Right lung (tissue), 5 donors: ENCODE measurements around the gene GJA9. TPM values are rescaled to one million over a fixed set of nuclear protein-coding genes. Genes with fewer than 3 reads are reported as not detected.
A peak's percentile ranks its signal among the peaks of the same experiment; 100 is the strongest.
"Not testable (repeated sequence)": the region's sequence is repeated elsewhere in the genome, so short reads cannot be mapped to it uniquely, and the experiment has no call there.

Experiments
- DNase-seq, 2 donors: peaks; one replicate each; pipeline ENCODE4 v3.0.0-alpha.2; 2013
- polyA plus RNA-seq, 5 donors: library from polyadenylated mRNA; unstranded; fragments of 120-200 nt; gene quantifications; one replicate each; pipeline versions ENCODE4 v1.2.1 to v1.2.3, GENCODE V29; 2013; ENCODE audit warnings: inconsistent platforms in 1 of 5, low replicate concordance in 1 of 5; ENCODE audit not compliant: insufficient read length in 5 of 5, insufficient read depth in 1 of 5

GJA9 gene
- polyA plus RNA-seq, 5 donors: 0.12 to 0.58 (median 0.49) TPM

GRCh38 chr1:38875811-38876210 is 5.6 kb downstream of the GJA9 start:
- no peak for DNase-seq

GRCh38 chr1:38873027-38873969 is 8.1 kb downstream of the GJA9 start, which contains the start of gene MYCBP:
Gene MYCBP, minus strand, starts transcription at chr1:38873348. Its CDS starts 43 bp downstream, at chr1:38873305.
- DNase-seq: peak; percentile 96 to 97

- peak in 1 of 2 donors; percentile 4 for DNase-seq
Measured at GRCh38 chr1:38872401-38873026, 8.9 kb downstream of the GJA9 start.

GRCh38 chr1:38870996-38871395 is 10.4 kb downstream of the GJA9 start:
- no peak for DNase-seq

- no peak for DNase-seq
Measured at GRCh38 chr1:38867208-38867607, 14.2 kb downstream of the GJA9 start.

GRCh38 chr1:38865112-38865715 is 16.2 kb downstream of the GJA9 start:
- no peak for DNase-seq

DNA sequence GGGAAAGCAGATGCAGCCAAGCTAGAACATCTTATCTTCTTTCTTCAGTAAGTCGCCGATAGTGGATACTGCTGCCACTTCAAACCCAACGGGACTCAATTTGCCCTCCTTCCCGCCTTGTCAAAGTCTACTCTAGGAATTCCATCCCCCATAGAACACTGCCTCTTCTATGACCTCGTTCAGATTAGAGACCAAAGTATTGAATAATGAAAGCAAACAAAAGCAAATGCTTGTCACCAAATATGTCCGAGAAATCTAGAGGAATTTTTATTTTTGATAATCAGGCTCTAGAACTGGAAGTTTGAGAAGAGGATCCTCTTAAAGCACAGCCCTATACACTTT is 21.0 kb downstream of the GJA9 start:
- no peak for DNase-seq

DNA sequence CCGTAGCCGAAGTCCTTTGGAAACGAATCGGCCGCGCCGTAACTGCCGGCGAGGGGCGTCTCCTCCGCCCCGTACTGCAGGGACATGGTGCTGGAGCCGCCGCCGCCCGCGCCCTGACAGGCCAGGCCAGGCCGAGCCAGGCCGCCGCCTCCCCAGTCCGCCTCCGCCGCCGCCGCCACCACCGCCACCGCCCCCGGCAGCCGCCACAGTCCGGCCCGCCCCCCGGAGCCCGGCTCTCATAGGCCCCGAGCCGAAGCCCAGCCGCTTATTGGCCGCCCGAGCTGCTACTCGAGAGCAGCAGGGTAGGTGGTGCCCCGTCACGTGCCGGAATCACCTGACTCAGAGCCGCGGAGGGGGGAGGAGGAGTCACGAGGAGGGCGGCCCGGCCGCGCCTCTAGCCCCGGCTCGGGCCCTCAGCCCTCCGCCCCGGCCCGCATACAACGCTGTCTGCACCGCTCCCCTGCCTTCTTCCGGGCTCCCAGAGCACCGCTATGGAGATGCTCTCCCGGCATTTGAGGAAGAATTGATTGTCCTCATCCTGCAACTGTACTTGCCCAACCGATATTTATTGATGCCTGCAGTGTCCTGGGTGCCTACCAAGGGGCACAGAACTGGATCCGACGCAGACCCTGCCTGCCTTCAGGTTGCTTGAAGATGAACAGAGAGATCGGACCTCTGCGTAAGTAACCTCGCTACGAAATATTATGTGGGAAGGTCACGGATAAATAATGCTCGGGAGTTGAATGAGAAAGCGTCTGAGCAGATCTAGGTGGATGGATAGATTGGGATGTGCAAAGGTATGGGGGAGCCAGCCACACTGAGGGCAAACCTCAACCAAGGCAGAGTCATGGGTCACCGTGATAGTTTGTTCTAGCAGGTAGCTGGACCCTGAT is 21.6 kb downstream of the GJA9 start, which contains the start of gene RRAGC:
RRAGC (minus strand) TSS at position 212 of the 893 bp plus-strand sequence; CDS start at position 86, 126 bp downstream.
- peak; percentile 96 to 97 for DNase-seq

DNA sequence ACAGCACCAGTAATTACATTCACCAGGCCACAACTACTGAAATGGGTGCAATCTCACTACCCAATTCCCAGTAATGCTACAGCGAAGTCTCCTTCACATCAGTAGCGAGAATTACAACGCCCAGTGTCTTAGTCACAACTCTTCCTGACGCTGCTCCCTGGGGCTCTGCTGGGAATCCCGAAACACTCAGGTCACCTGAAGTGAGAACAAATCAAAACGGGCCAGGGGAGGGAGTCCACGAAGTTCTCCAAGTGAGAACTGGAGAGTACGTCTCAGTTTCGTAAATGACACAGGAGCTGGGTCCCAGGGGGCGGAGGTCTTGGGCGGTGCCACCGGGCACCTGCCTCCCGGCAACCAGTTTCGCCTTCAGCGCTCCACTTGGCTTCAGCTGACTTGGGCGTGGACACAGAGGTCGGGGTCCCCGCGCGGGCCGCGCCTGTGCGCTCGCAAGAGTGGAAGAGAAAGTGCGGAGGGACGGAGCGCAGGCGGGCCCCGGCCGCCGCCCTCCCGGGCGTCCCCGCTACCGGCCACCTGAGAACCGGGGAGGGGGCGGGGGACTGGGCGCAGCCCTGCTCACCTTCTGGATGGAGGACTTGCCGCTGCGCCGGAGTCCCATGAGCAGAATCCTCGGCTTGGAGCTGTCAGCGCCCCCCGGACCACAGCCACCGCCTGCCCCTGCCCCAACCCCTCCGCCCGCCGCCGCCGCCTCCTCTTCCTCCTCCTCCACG is 22.4 kb downstream of the GJA9 start:
- peak in 1 of 2 donors; percentile 30 for DNase-seq

GRCh38 chr1:38852780-38853179 is 28.6 kb downstream of the GJA9 start:
- DNase-seq: no peak

- DNase-seq: no peak
Measured at GRCh38 chr1:38848071-38848470, 33.3 kb downstream of the GJA9 start.

GRCh38 chr1:38846210-38846609 is 35.2 kb downstream of the GJA9 start:
- DNase-seq: no peak

GRCh38 chr1:38845088-38845487 is 36.3 kb downstream of the GJA9 start:
- DNase-seq: not testable (repeated sequence)

- DNase-seq: no peak
Measured at GRCh38 chr1:38840281-38840680, 41.1 kb downstream of the GJA9 start.

DNA sequence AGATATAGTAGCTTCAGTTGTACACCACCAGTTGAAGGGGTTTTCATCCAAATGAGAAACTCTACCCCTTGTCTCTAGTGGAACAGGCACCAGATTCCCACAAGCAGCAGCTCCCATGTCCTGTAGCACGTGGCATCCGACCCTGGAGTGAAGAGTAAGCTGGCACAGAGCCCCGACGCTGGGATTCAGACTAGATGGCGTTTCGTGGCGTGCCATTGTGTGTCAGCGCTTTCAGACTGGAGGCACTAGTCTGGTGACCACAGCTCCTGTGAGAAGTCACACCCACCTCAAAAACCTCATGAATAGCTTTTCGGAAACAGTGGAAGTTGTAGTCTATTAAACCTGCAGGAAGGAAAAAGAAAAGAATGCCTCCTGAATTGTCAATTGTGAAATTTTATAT is 42.0 kb downstream of the GJA9 start:
- no peak for DNase-seq

DNA sequence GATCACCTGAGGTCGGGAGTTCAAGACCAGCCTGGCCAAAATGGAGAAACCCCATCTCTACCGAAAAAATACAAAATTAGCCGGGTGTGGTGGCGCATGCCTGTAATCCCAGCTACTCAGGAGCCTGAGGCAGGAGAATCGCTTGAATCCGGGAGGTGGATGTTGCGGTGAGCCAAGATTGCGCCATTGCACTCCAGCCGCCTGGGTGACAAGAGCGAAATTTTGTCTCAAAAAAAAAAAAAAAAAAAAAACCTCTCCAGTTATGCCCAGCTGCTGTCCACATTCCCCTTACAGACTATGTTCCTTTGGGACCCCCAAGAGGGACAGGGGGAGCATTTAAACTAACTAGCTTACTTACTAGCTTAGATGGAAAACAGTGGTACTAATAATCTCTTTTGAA is 45.1 kb downstream of the GJA9 start:
- DNase-seq: not testable (repeated sequence)

DNA sequence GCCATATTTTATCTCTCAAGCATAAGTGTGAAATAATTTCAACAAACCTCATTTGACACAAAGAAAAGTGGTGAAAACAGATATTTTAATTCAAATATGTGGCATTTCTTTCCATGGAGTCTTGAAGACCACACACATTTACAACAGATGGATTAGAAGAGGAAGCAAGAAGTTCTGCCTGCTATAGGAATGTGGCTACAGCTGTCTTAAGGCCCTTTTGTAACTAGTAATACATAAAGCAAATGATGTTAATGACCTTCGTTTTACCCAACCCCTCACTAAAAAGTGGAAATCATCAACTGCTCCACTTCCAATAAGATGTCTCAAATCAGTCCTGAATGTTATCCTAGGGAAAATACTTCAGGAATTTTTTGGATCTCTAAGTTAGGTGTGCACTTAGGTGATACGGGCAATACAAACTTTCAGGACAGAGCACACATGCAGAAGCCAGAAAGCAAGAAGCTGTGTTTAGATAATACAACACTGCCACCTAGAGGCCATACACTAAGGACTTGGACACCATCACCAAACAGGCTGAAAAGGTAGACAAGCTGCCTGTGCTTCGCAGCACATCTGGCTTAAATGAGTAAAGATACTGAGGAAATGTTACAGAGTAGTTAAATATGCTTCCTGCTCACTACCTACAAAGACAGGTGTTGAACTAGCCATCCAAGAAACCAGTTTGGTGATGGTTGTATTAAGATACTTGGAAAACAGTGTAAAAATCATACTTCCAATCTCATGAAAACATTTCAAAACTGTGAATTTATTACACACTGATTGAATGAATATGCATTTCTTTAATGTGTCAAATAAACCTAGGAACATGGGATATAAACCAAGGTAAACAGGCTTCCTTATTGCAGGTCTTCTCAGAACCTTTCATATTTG is 46.2 kb downstream of the GJA9 start:
- DNase-seq: peak; percentile 71 to 81

GRCh38 chr1:38834221-38834782 is 47.1 kb downstream of the GJA9 start:
- no peak for DNase-seq

DNA sequence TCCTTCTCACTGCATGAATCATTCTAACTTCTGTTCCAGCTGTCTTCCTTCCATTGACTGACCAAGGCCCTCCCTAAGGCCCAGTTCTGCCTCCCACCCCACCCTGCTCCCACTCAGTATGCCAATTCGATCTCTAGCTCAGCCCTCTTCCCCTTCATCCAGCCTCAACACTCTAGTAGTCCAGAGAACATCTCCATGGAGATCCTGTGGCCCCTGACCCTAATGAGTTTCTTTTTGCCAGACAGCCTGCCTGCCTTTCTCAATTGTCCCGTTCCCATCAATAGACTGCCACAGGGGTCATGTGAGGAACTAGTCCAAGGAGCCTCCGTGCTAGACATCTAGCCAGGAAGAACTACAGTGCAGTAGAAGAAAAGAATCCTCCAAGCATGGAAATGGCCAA is 48.2 kb downstream of the GJA9 start:
- DNase-seq: no peak
